ENCODE measurements around the gene PTGER3.

- TF ChIP-seq SIN3A (IDR thresholded peaks at IDR 0.05; ENCODE audit: low read depth, low read length) (no peak), MYC (IDR thresholded peaks at IDR 0.05; ENCODE audit: insufficient read depth, insufficient read length, insufficient replicate concordance, low read length, severe bottlenecking) (no peak), RFX5 (IDR thresholded peaks at IDR 0.05; ENCODE audit: low read depth, low read length) (no peak), FOXM1 (IDR thresholded peaks at IDR 0.05; ENCODE audit: low read depth, low read length) (no peak), CREB1 (IDR thresholded peaks at IDR 0.05; ENCODE audit: low read depth) (no peak), E2F4 (IDR thresholded peaks at IDR 0.05; ENCODE audit: low read depth, low read length) (no peak), CTCF (IDR thresholded peaks at IDR 0.05 in 2 of 3, conservative IDR thresholded peaks at IDR 0.05 in 1 of 3; ENCODE audit: control insufficient read depth in 2 of 3, extremely low read depth in 1 of 3, insufficient read depth in 1 of 3, low read depth in 3 of 3, low read length in 3 of 3) (no peak), MAX (IDR thresholded peaks at IDR 0.05; ENCODE audit: low read depth, low read length) (no peak)
Observed at GRCh38 chr1:71047635-71048607, at the start of gene PTGER3.

Measured in GM12878 (cell line).